HG03571 (cell line): ENCODE measurements around the gene C12orf76.
"Not testable (repeated sequence)": the region's sequence is repeated elsewhere in the genome, so short reads cannot be mapped to it uniquely, and the experiment has no call there.

Source experiments
- ATAC-seq: cut with Tn5 transposase; IDR thresholded peaks from one replicate; pipeline ENCODE4 v1.9.1; 2021; ENCODE audit not compliant: unreplicated experiment

C12orf76 gene

GRCh38 chr12:110065540-110065939 is 17.2 kb upstream of the C12orf76 start:
- no peak for ATAC-seq

- ATAC-seq, result no peak
Observed at GRCh38 chr12:110062241-110062640, 13.9 kb upstream of the C12orf76 start.

GRCh38 chr12:110059651-110060000 is 11.3 kb upstream of the C12orf76 start:
- ATAC-seq, result no peak

GRCh38 chr12:110058875-110059615 is 10.7 kb upstream of the C12orf76 start:
- ATAC-seq, result no peak

GRCh38 chr12:110056643-110057042 is 8.3 kb upstream of the C12orf76 start:
- not testable (repeated sequence) for ATAC-seq

GRCh38 chr12:110055375-110056352 is 7.3 kb upstream of the C12orf76 start:
- not testable (repeated sequence) for ATAC-seq

GRCh38 chr12:110050927-110051326 is 2.6 kb upstream of the C12orf76 start:
- ATAC-seq, result no peak

- ATAC-seq, result not testable (repeated sequence)
Observed at GRCh38 chr12:110049666-110050065, 1.3 kb upstream of the C12orf76 start.

GRCh38 chr12:110049034-110049433 is 712 bp upstream of the C12orf76 start:
- not testable (repeated sequence) for ATAC-seq

GRCh38 chr12:110047297-110047940 is 903 bp downstream of the C12orf76 start:
- ATAC-seq, result no peak

GRCh38 chr12:110046451-110047187 is 1.7 kb downstream of the C12orf76 start:
- ATAC-seq, result no peak

GRCh38 chr12:110042264-110042663 is 6.1 kb downstream of the C12orf76 start:
- ATAC-seq, result no peak

GRCh38 chr12:110039085-110039807 is 9.1 kb downstream of the C12orf76 start:
- ATAC-seq, result no peak

GRCh38 chr12:110038741-110039084 is 9.6 kb downstream of the C12orf76 start:
- ATAC-seq, result no peak

GRCh38 chr12:110037315-110037714 is 11.0 kb downstream of the C12orf76 start:
- ATAC-seq, result no peak

- no peak for ATAC-seq
Observed at GRCh38 chr12:110035534-110036104, 12.7 kb downstream of the C12orf76 start.

- ATAC-seq, result no peak
Observed at GRCh38 chr12:110033888-110034287, 14.4 kb downstream of the C12orf76 start.

GRCh38 chr12:110029290-110029815 is 19.0 kb downstream of the C12orf76 start:
- ATAC-seq, result no peak

- no peak for ATAC-seq
Observed at GRCh38 chr12:110028323-110028722, 20.0 kb downstream of the C12orf76 start.

- ATAC-seq, result no peak
Observed at GRCh38 chr12:110024051-110024450, 24.3 kb downstream of the C12orf76 start.
